Left ventricle myocardium superior (tissue), 1 donor: ENCODE data around the gene VSIR. TPM values are rescaled to one million over a fixed set of nuclear protein-coding genes. Genes with fewer than 3 reads are reported as not detected.

Experiments used
- ATAC-seq: fragments of 200-7000 bp; cut with Tn5 transposase; one replicate; pipeline ENCODE4 v1.9.1; 2020; ENCODE audit warnings: mild to moderate bottlenecking, moderate library complexity
- DNase-seq: peaks from one replicate; pipeline ENCODE4 v3.0.0-alpha.2; 2020
- intact Hi-C: fragments of 100-400 bp; cut with micrococcal nuclease; formaldehyde crosslinking; loops from one replicate; pipeline ENCODE4 v1.11.0; 2022
- total RNA-seq: library from RNA; stranded (reverse); fragmentation: NEBNext Ultra II Directional; extraction: Animal tissue kit (Norgen Biotek cat#: 25700); gene quantifications from one replicate; pipeline ENCODE4 v1.2.1, GENCODE V29; 2021
- donor health status: DM: no; HTN: yes; CAD: no; lungs with severe emphysema.

Gene VSIR
- total RNA-seq, 1 donor from 2014 or later: 127 TPM

DNA sequence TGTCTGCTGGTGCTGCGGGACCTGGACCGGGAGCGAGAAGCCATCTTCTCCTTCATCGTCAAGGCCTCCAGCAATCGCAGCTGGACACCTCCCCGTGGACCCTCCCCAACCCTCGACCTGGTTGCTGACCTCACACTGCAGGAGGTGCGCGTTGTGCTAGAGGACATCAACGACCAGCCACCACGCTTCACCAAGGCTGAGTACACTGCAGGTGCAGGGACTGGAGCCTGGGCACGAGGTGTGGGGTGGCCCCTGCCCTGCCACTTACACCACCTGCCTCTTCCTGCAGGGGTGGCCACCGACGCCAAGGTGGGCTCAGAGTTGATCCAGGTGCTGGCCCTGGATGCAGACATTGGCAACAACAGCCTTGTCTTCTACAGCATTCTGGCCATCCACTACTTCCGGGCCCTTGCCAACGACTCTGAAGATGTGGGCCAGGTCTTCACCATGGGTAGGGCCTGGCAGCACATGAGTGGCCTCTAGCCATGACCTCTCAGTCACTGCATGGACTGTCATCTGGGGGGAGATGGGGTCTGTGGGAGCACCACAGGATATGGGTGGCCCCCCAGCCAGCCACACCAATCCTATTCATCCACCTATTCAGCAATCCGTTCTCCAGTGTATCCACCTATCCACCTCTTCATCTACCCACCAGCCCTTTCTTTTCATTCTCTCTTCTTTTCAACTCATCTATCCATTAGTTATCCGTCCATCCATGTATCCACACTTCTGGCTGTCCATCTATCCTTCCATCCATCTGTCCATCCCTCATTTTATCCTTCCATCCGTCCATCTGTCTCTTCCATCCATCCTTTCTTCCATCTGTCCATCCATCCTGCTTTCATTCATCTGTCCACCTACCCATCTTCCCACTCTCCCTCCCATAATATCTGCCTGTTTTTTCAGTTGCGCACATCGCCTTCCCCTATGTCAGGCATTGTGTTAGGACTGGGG lies 34.5 kb upstream of the VSIR start:
- DNase-seq: no peak

DNA sequence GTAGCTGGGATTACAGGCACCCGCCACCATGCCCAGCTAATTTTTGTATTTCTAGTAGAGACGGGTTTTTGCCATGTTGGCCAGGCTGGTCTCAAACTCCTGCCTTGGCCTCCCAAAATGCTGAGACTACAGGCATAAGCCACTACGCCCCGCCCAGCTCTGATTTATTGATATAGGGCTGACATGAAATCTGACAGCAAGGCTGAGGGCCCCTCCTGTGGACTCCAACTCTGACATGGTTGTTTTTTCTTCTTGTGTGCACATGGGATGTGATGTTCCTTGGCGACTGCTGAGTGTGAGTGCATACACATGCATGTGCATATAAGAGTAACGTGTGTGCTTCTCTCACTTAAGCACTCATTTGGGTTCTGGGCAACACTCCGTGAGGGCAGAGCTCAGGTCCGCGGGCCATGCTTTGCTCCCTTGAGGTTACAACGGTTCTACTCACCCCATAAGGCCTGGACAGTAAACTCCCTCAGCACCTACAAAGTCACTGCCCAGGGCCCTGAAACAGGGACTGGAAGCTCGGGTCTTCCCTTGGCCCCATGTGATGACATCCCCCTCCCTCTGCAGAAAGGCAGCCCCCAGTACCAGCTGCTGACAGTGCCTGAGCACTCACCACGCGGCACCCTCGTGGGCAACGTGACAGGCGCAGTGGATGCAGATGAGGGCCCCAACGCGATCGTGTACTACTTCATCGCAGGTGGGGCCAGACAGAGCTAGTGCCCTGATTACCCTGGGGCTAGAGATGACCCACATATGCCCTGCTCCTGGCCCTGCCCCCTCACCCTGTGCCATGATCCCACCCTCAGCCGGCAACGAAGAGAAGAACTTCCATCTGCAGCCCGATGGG lies 33.6 kb upstream of the VSIR start:
- ATAC-seq (no peak), DNase-seq (no peak)
- intact Hi-C loops: no loop called here

More for the DNA sequence above, 34.5 kb upstream of the VSIR start:
- ATAC-seq: no peak
- intact Hi-C loops: no loop called here

DNA sequence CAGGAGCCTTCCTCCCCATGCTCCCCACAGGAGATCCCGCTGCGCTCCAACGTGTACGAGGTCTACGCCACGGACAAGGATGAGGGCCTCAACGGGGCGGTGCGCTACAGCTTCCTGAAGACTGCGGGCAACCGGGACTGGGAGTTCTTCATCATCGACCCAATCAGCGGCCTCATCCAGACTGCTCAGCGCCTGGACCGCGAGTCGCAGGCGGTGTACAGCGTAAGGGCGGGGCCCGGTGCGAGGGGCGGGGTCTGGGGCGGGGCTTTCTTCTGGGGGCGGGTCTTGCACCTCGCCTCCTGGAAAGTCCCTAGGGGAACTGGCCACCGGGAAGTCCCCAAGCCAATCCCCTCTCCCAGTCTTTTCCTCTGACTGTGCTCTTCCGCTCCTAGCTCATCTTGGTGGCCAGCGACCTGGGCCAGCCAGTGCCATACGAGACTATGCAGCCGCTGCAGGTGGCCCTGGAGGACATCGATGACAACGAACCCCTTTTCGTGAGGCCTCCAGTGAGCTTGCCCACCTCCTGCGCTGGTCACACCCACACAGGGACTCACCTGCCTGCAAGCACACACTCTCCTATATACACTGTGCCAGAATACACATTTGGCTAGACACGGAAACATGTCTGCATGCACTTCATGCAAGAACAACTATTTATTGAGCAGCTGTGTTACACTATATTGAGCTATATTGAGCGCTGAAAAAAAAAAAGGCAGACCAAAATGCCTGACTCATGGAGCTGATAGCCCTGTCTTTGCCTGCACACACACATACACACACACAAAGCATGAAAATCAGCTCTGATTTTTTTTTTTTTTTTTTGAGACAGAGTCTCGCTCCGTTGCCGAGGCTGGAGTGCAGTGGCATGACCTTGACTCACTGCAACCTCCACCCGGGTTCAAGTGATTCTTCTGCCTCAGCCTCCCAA lies 32.7 kb upstream of the VSIR start:
- ATAC-seq (peak; percentile 70), DNase-seq (no peak)
- intact Hi-C loops: no loop called here

DNA sequence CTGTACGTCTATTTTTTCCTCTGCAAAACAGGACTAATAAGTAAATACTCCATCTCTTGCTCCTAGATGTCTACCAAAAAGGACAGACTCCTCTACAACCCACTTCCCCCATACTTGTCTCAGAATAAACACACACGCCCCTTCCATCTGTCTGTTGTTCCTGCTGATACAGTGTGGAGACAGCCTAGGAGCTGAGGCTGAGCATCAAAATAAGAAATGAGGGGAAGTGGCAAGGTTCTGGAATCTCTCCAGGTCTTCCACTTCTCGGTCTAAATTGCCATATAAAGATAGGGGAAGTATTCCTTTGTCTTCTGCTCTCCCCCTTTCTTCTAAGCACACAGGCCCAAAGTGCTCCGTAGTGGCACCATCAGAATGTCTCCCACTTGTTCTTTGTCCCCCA lies 30.8 kb upstream of the VSIR start:
- peak; percentile 48 for ATAC-seq
- DNase-seq: no peak
- intact Hi-C loops: no loop called here

DNA sequence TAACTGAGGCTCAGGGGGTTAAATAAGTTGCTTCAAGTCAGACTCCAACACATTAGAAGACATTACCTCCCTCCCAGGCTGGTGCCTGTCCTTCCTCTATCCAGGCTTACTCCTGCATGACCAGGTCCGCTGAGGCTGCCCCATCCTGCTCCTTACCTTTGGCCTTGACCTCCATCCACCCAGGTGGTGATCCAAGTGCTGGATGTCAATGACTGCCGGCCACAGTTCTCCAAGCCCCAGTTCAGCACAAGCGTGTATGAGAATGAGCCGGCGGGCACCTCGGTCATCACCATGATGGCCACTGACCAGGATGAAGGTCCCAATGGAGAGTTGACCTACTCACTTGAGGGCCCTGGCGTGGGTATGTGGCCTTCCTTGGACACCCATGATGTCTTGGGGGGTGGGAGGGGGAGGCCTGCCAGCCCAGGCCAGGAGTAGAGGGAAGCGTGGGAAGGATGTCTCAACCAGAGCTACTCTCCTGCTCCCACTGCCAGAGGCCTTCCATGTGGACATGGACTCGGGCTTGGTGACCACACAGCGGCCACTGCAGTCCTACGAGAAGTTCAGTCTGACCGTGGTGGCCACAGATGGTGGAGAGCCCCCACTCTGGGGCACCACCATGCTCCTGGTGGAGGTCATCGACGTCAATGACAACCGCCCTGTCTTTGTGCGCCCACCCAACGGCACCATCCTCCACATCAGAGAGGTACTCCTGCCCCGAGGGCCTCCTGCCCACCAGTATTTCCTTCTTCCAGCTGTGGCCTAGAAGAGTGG lies 29.6 kb upstream of the VSIR start:
- intact Hi-C loops: no loop called here
- DNase-seq (no peak), ATAC-seq (no peak)

DNA sequence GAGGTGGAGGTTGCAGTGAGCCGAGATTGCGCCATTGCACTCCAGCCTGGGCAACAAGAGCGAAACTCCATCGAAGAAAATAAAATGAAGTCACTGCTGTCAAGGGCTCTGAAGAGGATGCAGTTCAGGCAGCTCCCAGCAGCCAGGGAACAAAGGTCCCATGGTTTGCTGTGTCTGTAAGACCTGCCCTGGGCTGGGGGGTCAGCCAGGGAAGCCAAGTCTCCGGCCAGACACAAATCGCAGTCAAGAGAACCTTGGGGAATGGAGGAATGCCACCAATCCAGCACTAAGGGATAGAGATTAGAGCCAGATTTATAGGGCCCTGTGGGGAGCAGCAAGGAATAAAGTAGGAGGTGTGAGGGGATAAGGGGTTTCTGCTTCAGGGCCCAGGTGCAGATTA lies 28.9 kb upstream of the VSIR start:
- intact Hi-C loops: no loop called here
- ATAC-seq (no peak), DNase-seq (no peak)

DNA sequence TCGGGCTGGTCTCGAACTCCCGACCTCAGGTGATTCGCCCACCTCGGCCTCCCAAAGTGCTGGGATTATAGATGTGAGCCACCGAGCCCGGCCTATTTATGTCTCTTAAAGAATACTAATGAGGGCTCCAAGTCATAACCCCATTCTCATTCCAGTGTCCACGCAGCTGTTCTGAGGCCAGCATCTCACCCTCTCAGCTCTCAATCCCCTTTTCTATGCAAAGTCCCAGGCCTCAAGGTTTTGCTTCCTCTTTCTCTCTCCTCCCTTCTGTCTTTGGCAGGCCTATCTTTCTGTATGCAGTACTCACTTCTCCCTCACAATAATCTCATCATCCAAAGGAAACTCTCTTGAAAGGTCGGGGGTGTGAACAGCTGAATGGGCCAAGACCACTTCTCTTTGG lies 28.0 kb upstream of the VSIR start:
- intact Hi-C loops: no loop called here
- no peak for DNase-seq
- ATAC-seq: no peak

DNA sequence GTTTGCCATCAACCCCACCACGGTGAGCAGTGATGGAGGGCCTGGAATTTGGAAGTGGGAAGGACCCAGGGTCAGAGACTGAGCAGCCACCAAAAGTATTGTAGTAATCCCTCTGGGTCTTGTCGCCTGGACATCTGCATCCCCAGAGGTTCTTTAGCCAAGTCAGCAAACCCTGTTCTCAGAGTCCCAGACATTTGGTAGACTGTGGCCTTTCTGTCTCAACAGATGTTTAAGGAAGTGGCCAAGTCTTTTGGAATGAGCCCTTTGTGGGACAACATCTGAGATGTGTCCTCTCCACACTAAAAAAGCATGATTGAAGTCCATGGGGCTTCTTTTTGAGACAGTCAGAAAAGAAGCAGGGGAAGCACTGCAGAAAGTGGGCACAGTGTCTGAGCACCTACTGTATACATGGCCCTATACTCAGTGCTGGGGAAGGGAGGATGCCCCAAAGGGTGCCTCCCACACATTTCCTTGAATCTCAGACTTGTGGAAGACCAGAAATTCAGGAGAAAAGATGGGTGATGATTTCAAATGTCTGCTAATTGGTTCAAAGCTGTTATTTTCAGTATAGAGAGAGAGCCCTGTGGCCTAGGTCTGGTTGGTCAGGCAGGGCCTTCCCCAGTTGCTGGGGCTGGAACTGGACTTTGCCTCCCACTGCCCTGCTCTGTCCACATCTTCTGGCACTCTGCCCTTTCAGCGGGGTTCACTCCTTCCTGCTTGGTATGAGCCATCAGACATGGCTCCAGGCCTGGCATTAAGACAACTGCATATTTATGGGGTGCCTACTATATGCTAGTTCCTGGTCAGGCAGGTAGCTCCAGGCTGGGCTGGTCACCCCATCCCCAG lies 26.5 kb upstream of the VSIR start:
- intact Hi-C loops: no loop called here
- DNase-seq: no peak

DNA sequence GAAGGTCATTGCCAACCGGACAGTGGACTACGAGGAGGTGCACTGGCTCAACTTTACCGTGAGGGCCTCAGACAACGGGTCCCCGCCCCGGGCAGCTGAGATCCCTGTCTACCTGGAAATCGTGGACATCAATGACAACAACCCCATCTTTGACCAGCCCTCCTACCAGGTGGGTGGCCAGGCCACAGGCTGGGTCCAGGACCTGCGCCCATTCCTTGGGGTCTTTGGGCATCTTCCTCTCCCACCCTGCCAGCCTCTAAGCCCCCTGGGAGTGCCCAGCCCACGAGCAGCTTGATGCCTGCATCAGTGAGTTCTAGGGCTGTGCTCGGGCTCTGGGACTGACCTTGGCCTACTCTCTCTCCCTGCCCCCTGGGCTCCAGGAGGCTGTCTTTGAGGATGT lies 25.8 kb upstream of the VSIR start:
- no peak for ATAC-seq

More for the DNA sequence above, 26.5 kb upstream of the VSIR start:
- no peak for ATAC-seq

DNA sequence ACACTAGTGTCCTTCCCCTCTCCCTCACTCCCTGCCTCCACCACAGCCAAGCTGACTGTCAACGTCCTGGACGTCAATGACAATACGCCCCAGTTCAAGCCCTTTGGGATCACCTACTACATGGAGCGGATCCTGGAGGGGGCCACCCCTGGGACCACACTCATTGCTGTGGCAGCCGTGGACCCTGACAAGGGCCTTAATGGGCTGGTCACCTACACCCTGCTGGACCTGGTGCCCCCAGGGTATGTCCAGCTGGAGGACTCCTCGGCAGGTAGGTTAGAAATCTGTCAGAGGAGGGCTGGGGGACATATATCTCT lies 24.9 kb upstream of the VSIR start:
- no peak for ATAC-seq
- intact Hi-C loops: no loop called here
- no peak for DNase-seq

More for the DNA sequence above, 25.8 kb upstream of the VSIR start:
- intact Hi-C loops: no loop called here
- no peak for DNase-seq

DNA sequence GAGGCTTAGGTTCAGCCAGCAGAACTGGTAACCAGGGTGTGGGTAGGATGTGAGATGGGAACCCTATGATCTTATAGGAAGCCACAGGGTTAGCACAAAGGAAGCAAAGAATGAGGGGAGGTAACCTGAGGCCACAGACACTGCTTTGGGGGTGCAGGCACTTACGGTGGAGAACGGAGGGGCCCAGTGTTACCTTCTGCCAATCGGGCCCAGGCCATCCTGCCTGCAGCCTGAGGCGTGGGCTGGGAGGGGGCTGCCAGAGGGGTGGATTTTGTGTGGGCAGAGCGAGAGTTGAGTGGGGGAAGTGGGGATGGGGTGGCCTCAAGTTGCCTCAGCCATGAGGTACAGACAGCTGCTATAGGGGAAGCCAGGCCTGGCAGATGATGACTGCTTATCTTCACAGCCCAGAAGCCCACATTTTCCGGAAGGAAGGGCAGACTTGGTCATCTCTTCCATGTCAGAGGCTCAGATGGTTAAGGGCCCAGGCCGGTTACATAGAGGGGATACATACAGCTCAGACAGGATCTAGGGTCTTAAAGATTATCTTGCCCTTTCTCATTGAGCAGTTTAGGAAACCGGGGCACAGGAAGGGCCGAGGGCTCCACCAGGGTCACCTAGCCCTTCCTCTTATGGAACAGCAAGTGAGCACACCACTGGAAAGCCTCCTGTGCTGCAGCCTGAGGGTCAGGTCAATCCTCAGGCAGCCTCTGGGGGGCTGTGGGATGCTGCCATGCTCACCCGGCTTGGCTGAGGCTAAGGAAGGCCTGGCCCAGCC lies 24.4 kb upstream of the VSIR start:
- DNase-seq (no peak), ATAC-seq (no peak)
- intact Hi-C loops: no loop called here

DNA sequence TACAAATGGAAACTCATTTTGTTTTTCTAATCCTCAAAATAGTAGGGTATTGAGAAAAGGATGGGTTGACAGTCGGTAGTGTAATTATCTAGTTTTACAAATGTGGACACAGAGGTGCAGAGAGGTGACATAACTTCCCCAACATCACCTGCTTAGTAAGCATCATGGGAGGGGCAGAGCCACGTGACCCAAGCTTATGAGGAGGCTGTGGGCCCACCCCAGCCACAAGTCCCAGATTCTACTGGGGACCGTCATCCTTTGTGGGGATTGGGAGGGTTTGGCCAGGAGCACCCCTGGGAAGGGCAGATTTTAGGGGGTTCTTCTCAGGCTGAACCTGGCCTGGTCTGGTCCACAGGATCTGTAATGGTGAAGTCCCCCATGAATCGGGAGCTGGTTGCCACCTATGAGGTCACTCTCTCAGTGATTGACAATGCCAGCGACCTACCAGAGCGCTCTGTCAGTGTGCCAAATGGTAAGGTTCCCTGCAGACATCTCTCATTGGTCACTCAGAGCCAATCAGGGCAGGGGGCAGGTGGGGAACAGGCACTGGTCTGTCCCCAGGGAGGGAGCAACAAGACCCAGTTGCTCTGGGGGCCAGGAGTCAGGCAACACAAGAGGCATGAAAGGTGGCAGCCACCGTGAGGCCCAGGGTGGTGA lies 23.6 kb upstream of the VSIR start:
- DNase-seq: no peak
- no peak for ATAC-seq
- intact Hi-C loops: no loop called here

DNA sequence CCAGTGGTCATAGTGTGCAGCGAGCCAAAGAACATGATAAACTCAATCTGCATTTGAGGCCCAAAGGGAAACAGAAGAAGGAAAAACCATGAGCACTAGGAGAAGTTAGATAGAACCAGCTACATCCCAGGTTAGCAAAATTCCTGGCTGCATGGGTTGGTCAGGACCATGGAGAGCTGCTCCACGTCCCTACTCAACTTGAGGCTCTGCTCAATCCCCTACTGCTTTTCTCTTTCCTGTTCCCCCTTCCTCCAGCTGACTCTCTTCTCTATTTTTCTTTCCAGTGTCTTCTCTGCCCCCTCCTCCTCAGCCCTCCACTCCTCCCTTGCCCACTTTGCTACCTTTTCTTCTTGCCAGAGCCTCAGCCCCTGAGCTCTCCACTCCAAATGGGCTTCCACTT lies 21.9 kb upstream of the VSIR start:
- DNase-seq (no peak), ATAC-seq (no peak)
- intact Hi-C loops: no loop called here

DNA sequence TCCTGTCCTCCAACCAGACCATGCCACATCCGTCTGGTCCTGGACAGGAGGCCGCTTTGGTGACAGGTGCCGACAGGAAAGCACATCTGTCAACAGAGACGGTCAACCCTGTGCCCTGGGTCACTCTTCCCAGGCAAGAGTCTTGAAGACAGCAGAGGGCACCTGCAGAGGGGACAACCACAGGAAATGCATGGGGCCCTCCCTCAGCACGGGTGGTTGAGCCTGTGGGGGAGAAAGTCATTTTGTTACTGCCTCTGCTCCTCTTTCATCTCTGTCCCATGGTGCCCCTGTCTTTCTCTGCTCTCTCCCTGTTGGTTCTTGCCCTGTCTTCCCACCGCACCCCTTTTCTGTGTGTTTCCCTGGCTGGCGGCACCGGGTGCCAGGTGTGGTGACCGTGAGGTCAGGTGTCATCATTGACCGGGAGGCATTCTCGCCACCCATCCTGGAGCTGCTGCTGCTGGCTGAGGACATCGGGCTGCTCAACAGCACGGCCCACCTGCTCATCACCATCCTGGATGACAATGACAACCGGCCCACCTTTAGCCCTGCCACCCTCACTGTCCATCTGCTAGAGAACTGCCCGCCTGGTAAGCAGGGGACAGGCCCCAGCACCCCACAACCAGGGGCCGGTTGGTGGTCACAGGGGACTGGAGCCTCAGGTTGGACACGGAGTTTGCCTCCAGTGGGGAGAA lies 17.6 kb upstream of the VSIR start:
- ATAC-seq: no peak
- no peak for DNase-seq
- intact Hi-C loops: no loop called here

DNA sequence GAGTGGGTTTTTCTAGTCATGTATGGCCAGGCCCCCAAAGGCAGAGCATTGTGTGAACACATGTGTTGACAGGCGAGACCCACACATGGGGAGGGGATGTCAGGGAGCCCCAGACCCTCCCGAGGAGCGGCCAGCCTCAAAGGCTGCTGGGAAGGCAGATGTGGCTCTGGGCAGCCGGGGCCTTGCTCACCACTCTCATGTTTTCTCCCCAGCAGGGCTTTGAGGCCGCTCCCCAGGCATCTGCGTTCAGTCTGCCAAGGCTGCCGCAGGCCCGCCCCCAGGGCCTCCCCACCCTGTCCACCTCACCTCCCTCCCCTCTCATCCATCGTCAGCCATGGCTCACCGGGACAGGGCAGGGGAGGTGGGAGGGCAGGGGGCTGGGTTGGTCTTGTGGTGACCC lies 16.6 kb upstream of the VSIR start:
- intact Hi-C loops: no loop called here
- ATAC-seq: no peak
- DNase-seq: no peak

DNA sequence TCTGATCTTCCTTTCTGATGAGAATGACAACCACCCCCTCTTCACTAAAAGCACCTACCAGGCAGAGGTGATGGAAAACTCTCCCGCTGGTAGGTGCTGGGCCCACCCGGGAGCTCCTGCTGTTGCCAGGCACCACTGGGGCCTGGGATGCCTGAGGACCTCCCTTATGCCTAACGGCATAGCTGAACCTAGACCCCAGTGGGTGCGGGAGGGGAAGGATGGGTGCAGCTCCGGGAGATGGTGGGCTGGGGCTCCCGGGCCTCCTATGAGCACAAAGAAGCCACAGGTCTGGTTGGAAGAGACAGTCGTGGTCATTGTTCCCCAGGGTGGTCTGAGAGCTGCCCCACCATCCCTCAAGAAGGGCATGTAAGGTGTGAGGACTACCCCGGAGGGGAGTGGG lies 15.6 kb upstream of the VSIR start:
- DNase-seq (no peak), ATAC-seq (no peak)
- intact Hi-C loops: no loop called here
